ENCODE data around the gene SPINK2. TPM values are rescaled to one million over a fixed set of nuclear protein-coding genes. Genes with fewer than 3 reads are reported as not detected.

The SPINK2 gene
- total and polyA plus RNA-seq, 7 experiments from 2014 or later = 0.99 to 32.8 (median 4.4) TPM

DNA sequence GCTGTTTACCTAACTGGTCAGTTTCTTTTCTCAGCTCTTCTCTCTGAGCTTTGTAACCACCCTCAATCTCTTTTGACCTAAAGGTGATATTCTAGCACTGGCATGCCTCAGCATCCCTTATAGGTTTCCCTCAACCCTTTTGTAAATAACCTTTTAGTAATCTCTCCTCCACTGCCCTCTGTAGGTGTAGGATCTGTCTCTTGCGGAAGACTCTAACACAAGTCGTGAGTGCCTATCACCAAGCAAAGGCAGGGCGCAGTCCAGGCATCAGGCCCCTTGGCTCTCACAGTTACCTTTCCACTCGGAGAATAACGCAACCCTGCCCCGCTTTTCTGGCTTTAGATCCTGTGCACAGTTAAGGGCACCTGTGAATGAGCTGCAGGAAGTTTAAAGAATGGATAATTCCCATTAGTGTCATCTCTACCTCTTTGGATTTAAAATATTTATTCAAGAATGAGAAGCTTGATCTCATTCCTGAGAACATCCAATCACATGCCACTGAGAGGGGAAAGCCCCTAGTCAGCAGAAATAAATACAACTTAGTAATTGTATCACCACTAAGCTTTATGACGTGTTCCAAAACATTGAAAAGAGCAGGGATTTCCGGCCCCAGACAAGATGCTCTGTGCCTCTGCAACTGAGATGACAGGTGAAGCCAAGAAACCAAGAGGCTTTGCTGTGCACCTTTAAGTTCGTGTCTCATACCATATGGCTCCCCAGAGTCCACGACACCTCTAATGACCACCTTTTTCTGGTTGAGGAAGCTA is 58.8 kb downstream of the SPINK2 start:
- H3K4me3 Mint-ChIP-seq = no peak overlapping the region
- H3K4me1 ChIP-seq (ENCODE audit: control insufficient read depth in 2 of 2, insufficient read depth in 2 of 2, low read length in 2 of 2) = peaks cover 13 to 15% of the 10 kb centered on the region in 2 donors

GRCh38 chr4:56760183-56760582 is 61.3 kb downstream of the SPINK2 start:
- intact Hi-C loops (cut with micrococcal nuclease) = no loop called here
- peaks cover 0 to 2% (median 0%) of the 10 kb centered on the region in 11 donors for H3K9me3 Mint-ChIP-seq
- ChIA-PET POLR2A (no interaction called here), CTCF (interaction anchor here (0.6 kb wide), 1 partner anchor 293 kb away, joined by 3 read pairs; no protein-coding TSS in a partner anchor)
- peaks cover 0 to 21% (median 0%) of the 10 kb centered on the region in 5 donors for H3K27me3 Mint-ChIP-seq
- Histone ChIP-seq H3K27me3 (ENCODE audit: control insufficient read depth in 2 of 2, insufficient read depth in 2 of 2, low read length in 2 of 2) (no peaks in the 10 kb centered on the region), H3K9me3 (ENCODE audit: control insufficient read depth in 2 of 3, low read length in 3 of 3) (no peaks in the 10 kb centered on the region), H3K27ac (ENCODE audit: low read depth, low read length) (no peak overlapping the region), H3K4me3 (ENCODE audit: low read length) (no peak overlapping the region), H3K36me3 (ENCODE audit: control insufficient read depth in 2 of 3, insufficient read depth in 3 of 3, low read length in 3 of 3) (no peaks in the 10 kb centered on the region), H3K4me1 (ENCODE audit: control insufficient read depth in 2 of 2, insufficient read depth in 2 of 2, low read length in 2 of 2) (peaks cover 29 to 33% of the 10 kb centered on the region in 2 donors)
- peak overlapping the region in 2 of 10 donors; percentile 40 to 86 for H3K4me3 Mint-ChIP-seq
- no peaks in the 10 kb centered on the region for H3K36me3 Mint-ChIP-seq
- H3K4me1 Mint-ChIP-seq = peaks cover 39 to 78% (median 57%) of the 10 kb centered on the region in 7 donors
- no peak for ATAC-seq
- H3K27ac Mint-ChIP-seq = peak overlapping the region in 3 of 9 donors; percentile 24 to 42 (median 31)
- no peak for DNase-seq

More for the DNA sequence above, 58.8 kb downstream of the SPINK2 start:
- POLR2A ChIA-PET = no interaction called here
- no peak overlapping the region for H3K4me3 ChIP-seq (ENCODE audit: low read length)
- H3K4me1 Mint-ChIP-seq = peaks cover 26 to 55% (median 39%) of the 10 kb centered on the region in 7 donors
- peaks cover 0 to 2% (median 0%) of the 10 kb centered on the region in 11 donors for H3K9me3 Mint-ChIP-seq
- no peak overlapping the region for H3K27ac ChIP-seq (ENCODE audit: low read depth, low read length)
- ATAC-seq (peak; percentile 53), DNase-seq (peak in 2 of 9 donors; percentile 11 to 23)
- peaks cover 0 to 20% (median 0%) of the 10 kb centered on the region in 5 donors for H3K27me3 Mint-ChIP-seq
- H3K27me3 ChIP-seq (ENCODE audit: control insufficient read depth in 2 of 2, insufficient read depth in 2 of 2, low read length in 2 of 2) = no peaks in the 10 kb centered on the region
- H3K9me3 ChIP-seq (ENCODE audit: control insufficient read depth in 2 of 3, low read length in 3 of 3) = no peaks in the 10 kb centered on the region
- intact Hi-C loops (cut with micrococcal nuclease) = no loop called here
- no peaks in the 10 kb centered on the region for H3K36me3 ChIP-seq (ENCODE audit: control insufficient read depth in 2 of 3, insufficient read depth in 3 of 3, low read length in 3 of 3)
- peak overlapping the region in 1 of 9 donors; percentile 38 for H3K27ac Mint-ChIP-seq
- H3K36me3 Mint-ChIP-seq = no peaks in the 10 kb centered on the region
- CTCF ChIA-PET = no interaction called here

Other genes starting within 250 kb of the SPINK2 start
- 10 to 100 TPM in 2 of 5 experiments, 1 to 10 TPM in 1, under 1 TPM in 2; 0.84 to 46.3 (median 5.5) TPM for gene HOPX, start 140.4 kb downstream of the SPINK2 start, total RNA-seq
- gene HOPX, start 140.4 kb downstream of the SPINK2 start, polyA plus RNA-seq = 1 to 10 TPM in 1 of 2 donors, under 1 TPM in 1; 0.64 to 6.2 TPM
- 10 to 100 TPM; 55.7 to 86.4 (median 72.8) TPM for gene REST, start 86.2 kb upstream of the SPINK2 start, total RNA-seq
- 100 to 1,000 TPM; 174 to 203 TPM for gene REST, start 86.2 kb upstream of the SPINK2 start, polyA plus RNA-seq
- gene NOA1, start 155.9 kb upstream of the SPINK2 start, total RNA-seq = 10 to 100 TPM; 13.6 to 23.0 (median 20.9) TPM
- 10 to 100 TPM; 21.9 to 30.0 TPM for gene NOA1, start 155.9 kb upstream of the SPINK2 start, polyA plus RNA-seq
- 100 to 1,000 TPM in 3 of 5 experiments, 10 to 100 TPM in 2; 74.6 to 130 (median 118) TPM for gene POLR2B, start 157.2 kb upstream of the SPINK2 start, total RNA-seq
- 10 to 100 TPM; 50.7 to 71.2 TPM for gene POLR2B, start 157.2 kb upstream of the SPINK2 start, polyA plus RNA-seq

All from naive thymus-derived CD4-positive, alpha-beta T cell (primary cell).